Measurements from ENCODE around the gene TEAD1.

The TEAD1 gene

GRCh38 chr11:12964650-12965049 lies 290.4 kb downstream of the TEAD1 start:
- no peak for DNase-seq

GRCh38 chr11:12966002-12966401 lies 291.8 kb downstream of the TEAD1 start:
- DNase-seq: no peak

- DNase-seq: no peak
These were observed 293.9 kb downstream of the TEAD1 start for GRCh38 chr11:12968101-12968500.

GRCh38 chr11:12968826-12969225 lies 294.6 kb downstream of the TEAD1 start:
- DNase-seq: no peak

GRCh38 chr11:12971955-12972354 lies 297.7 kb downstream of the TEAD1 start:
- no peak for DNase-seq

- no peak for DNase-seq
These were observed 299.4 kb downstream of the TEAD1 start for GRCh38 chr11:12973528-12974181.

- no peak for DNase-seq
These were observed 301.0 kb downstream of the TEAD1 start for GRCh38 chr11:12975195-12975594.

- peak; percentile 79 for DNase-seq
These were observed 305.9 kb downstream of the TEAD1 start for GRCh38 chr11:12979928-12980689.

- no peak for DNase-seq
These were observed 307.7 kb downstream of the TEAD1 start for GRCh38 chr11:12981676-12982522.

- DNase-seq: no peak
These were observed 309.1 kb downstream of the TEAD1 start for GRCh38 chr11:12983336-12983735.

- no peak for DNase-seq
These were observed 312.1 kb downstream of the TEAD1 start for GRCh38 chr11:12986194-12986898.

- no peak for DNase-seq
These were observed 315.4 kb downstream of the TEAD1 start for GRCh38 chr11:12989428-12990161.

- no peak for DNase-seq
These were observed 315.9 kb downstream of the TEAD1 start for GRCh38 chr11:12990162-12990480.

- no peak for DNase-seq
These were observed 317.2 kb downstream of the TEAD1 start for GRCh38 chr11:12991426-12991825.

- no peak for DNase-seq
These were observed 319.4 kb downstream of the TEAD1 start for GRCh38 chr11:12993626-12994025.
